NCI-H82 treated with DMSO at 0.1 percent for 48 hours (cell line): ENCODE data around the gene PRKAG1.

Experiments
- DNase-seq: peaks from one replicate; lab custom pipeline; 2025; ENCODE audit not compliant: unreplicated experiment; lab: John Stamatoyannopoulos, UW

PRKAG1 gene

GRCh38 chr12:49050507-49051372 lies 32.2 kb upstream of the PRKAG1 start:
- no peak for DNase-seq

GRCh38 chr12:49049566-49050224 lies 31.1 kb upstream of the PRKAG1 start:
- DNase-seq, result no peak

- no peak for DNase-seq
Measured at GRCh38 chr12:49048953-49049352, 30.4 kb upstream of the PRKAG1 start.

GRCh38 chr12:49046129-49046895 lies 27.7 kb upstream of the PRKAG1 start:
- DNase-seq, result no peak

GRCh38 chr12:49044660-49045059 lies 26.1 kb upstream of the PRKAG1 start:
- DNase-seq, result no peak

- peak; percentile 47 for DNase-seq
Measured at GRCh38 chr12:49043856-49044258, 25.3 kb upstream of the PRKAG1 start.

GRCh38 chr12:49043241-49043640 lies 24.7 kb upstream of the PRKAG1 start:
- DNase-seq, result no peak

GRCh38 chr12:49041881-49042484 lies 23.4 kb upstream of the PRKAG1 start:
- DNase-seq, result no peak

- no peak for DNase-seq
Measured at GRCh38 chr12:49041036-49041880, 22.7 kb upstream of the PRKAG1 start.

GRCh38 chr12:49040364-49040855 lies 21.8 kb upstream of the PRKAG1 start:
- DNase-seq, result no peak

- no peak for DNase-seq
Measured at GRCh38 chr12:49039421-49040363, 21.1 kb upstream of the PRKAG1 start.

GRCh38 chr12:49038291-49038955 lies 19.8 kb upstream of the PRKAG1 start:
- DNase-seq, result no peak

- DNase-seq, result no peak
Measured at GRCh38 chr12:49037947-49038237, 19.3 kb upstream of the PRKAG1 start.

- DNase-seq, result no peak
Measured at GRCh38 chr12:49037111-49037946, 18.8 kb upstream of the PRKAG1 start.

GRCh38 chr12:49036029-49036428 lies 17.5 kb upstream of the PRKAG1 start:
- DNase-seq, result no peak

- DNase-seq, result no peak
Measured at GRCh38 chr12:49034286-49034622, 15.7 kb upstream of the PRKAG1 start.

- DNase-seq, result no peak
Measured at GRCh38 chr12:49033611-49034285, 15.2 kb upstream of the PRKAG1 start.
